HepG2 (cell line): ENCODE measurements around the gene PEX11A. TPM values are rescaled to one million over a fixed set of nuclear protein-coding genes. Genes with fewer than 3 reads are reported as not detected.
A peak's percentile ranks its signal among the peaks of the same experiment; 100 is the strongest.

Source experiments
- JUNB ChIP-seq: sonication (generic); formaldehyde crosslinking; IDR thresholded peaks from 2 replicates; pipeline ENCODE4 v1.8.0; 2022; ENCODE audit warnings: missing genetic modification reagents, mild to moderate bottlenecking, borderline replicate concordance
- KAT2B ChIP-seq: fragments of 150-350 bp; IDR thresholded peaks from 2 replicates; pipeline ENCODE4 v1.6.1; 2014; ENCODE audit warnings: low read depth, low read length, borderline replicate concordance
- MED8 ChIP-seq: sonication (generic); formaldehyde crosslinking; IDR thresholded peaks from 2 replicates; pipeline ENCODE4 v1.8.1; 2023; ENCODE audit warnings: mild to moderate bottlenecking, missing genetic modification reagents; ENCODE audit not compliant: insufficient replicate concordance
- MEIS2 ChIP-seq: sonication (generic); formaldehyde crosslinking; IDR thresholded peaks from 2 replicates; pipeline ENCODE4 v1.9.0; 2021; ENCODE audit warnings: mild to moderate bottlenecking, missing genetic modification reagents
- NFATC3 ChIP-seq: sonication (generic); formaldehyde crosslinking; IDR thresholded peaks from 2 replicates; pipeline ENCODE4 v1.5.1; 2020; ENCODE audit warnings: mild to moderate bottlenecking, missing genetic modification reagents
- POLR2A ChIP-seq, 2 experiments: IDR thresholded peaks; 2 replicates each; pipeline ENCODE4 v1.6.1; 2011; ENCODE audit warnings: low read depth in 2 of 2, low read length in 2 of 2, mild to moderate bottlenecking in 1 of 2, moderate library complexity in 1 of 2; ENCODE audit not compliant: insufficient read depth in 1 of 2
- RORA ChIP-seq: sonication (generic); formaldehyde crosslinking; IDR thresholded peaks from 2 replicates; pipeline ENCODE4 v1.5.0; 2020; ENCODE audit warnings: mild to moderate bottlenecking, missing genetic modification reagents, moderate library complexity
- SPEN ChIP-seq: sonication (generic); formaldehyde crosslinking; IDR thresholded peaks from 2 replicates; pipeline ENCODE4 v1.5.1; 2020; ENCODE audit warnings: low read depth, mild to moderate bottlenecking, missing genetic modification reagents
- TRIM24 ChIP-seq: sonication (generic); formaldehyde crosslinking; IDR thresholded peaks from 2 replicates; pipeline ENCODE4 v1.8.0; 2022; ENCODE audit warnings: mild to moderate bottlenecking, missing genetic modification reagents
- ZNF343 ChIP-seq: sonication (generic); formaldehyde crosslinking; IDR thresholded peaks from 2 replicates; pipeline ENCODE4 v1.4.0; 2020; ENCODE audit warnings: mild to moderate bottlenecking, missing genetic modification reagents
- ZNF674 ChIP-seq: sonication (generic); formaldehyde crosslinking; IDR thresholded peaks from 2 replicates; pipeline ENCODE4 v1.5.0; 2020; ENCODE audit warnings: low read depth, mild to moderate bottlenecking, missing genetic modification reagents
- ZSCAN12 ChIP-seq: sonication (generic); formaldehyde crosslinking; IDR thresholded peaks from 2 replicates; pipeline ENCODE4 v1.9.0; 2021; ENCODE audit warnings: mild to moderate bottlenecking, missing genetic modification reagents
- polyA plus RNA-seq, 8 experiments: library from polyadenylated mRNA; depleted of rRNA in 3 of 8; stranded (reverse) in 7 of 8; unstranded in 1 of 8; fragments of >200 nt; fragmentation: Illumina TruSeq in 4 of 8; extraction: Trizol in 4 of 8; gene quantifications; 2 replicates each; pipeline versions ENCODE4 v1.2.1 to v1.2.3, GENCODE V29; 2011 to 2016; ENCODE audit warnings: low read depth in 4 of 8, missing spikeins in 1 of 8, mixed read lengths in 1 of 8; ENCODE audit not compliant: insufficient read depth in 1 of 8
- total RNA-seq, 5 experiments: library from RNA; depleted of rRNA; stranded (reverse); fragments of >200 nt; fragmentation: Illumina TruSeq; extraction: Trizol; gene quantifications; 2 replicates each; pipeline ENCODE4 v1.2.3, GENCODE V29; 2016; ENCODE audit warnings: low read depth in 1 of 5
- TF ChIP-seq, protein P1 (sequence below): sonication (generic); formaldehyde crosslinking; IDR thresholded peaks from 2 replicates; pipeline ENCODE4 v1.8.1; 2022; ENCODE audit warnings: mild to moderate bottlenecking, missing genetic modification reagents
- TF ChIP-seq, protein P2 (sequence below): sonication (generic); formaldehyde crosslinking; IDR thresholded peaks from 2 replicates; pipeline ENCODE4 v1.5.0; 2020; ENCODE audit warnings: missing genetic modification reagents, mild to moderate bottlenecking, borderline replicate concordance
- TF ChIP-seq, protein P3 (sequence below): sonication (generic); formaldehyde crosslinking; IDR thresholded peaks from 2 replicates; pipeline ENCODE4 v1.5.0; 2020; ENCODE audit warnings: mild to moderate bottlenecking, missing genetic modification reagents, borderline replicate concordance

PEX11A gene
- total and polyA plus RNA-seq, 2 of the 13 experiments (the other 11 are each of a cell fraction or from before 2014, with no cell fraction given), result 9.9 to 15.1 TPM

DNA sequence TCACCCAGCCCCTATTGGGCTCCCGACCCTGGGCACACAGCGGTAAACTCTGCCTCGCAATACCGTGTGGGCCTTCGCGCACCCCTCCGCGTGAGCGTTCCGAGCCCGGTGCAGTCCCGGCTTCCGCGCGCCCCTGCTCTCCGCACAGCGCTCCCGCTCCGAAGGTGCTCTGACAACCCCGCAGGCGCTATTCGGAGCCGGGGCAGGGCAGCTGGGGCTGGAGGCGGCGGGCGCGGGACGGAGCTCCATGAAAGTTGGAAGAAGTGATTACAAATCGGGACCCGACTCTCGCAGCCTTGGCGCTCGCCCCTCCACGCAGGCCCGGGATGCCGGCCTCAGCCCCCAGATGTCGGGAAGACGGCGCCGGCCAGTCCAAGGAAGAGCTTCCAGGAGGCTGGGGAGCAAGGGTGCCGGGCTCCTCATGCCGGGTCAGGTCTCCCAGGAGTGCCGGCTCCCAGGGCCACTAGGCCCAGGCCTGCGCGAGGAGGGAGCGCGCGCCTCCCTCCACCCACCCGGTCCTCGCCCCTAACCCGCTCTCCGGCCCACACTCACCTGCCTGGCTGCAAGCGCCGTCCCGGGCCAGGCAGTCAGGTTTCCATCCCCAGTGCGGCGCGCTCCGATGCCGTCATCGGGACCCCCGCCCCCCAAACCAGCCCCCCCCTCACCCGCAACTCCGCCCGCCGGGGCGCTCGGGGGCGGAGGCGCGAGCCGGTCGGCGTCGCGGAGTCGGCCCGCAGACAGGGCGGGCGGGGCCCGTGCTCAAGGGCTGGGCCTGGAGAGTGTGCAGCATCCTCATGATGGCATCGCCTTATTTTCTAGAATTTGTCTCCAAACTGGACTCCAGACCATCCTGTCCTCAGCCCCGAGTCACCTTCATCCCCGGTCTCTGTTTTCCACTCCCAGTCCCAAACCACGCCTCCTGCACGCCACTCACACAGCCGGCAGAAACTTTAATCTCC is 35.4 kb downstream of the PEX11A start, which contains the start of gene KIF7 (continued):
- TF ChIP-seq, protein P1, sequence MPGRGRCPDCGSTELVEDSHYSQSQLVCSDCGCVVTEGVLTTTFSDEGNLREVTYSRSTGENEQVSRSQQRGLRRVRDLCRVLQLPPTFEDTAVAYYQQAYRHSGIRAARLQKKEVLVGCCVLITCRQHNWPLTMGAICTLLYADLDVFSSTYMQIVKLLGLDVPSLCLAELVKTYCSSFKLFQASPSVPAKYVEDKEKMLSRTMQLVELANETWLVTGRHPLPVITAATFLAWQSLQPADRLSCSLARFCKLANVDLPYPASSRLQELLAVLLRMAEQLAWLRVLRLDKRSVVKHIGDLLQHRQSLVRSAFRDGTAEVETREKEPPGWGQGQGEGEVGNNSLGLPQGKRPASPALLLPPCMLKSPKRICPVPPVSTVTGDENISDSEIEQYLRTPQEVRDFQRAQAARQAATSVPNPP (CRISPR knock-in tag), result no peak
- 0 out of 2 replicates have a peak, but pooled peaks have one; percentile 30 for TF ChIP-seq SPEN
- no peak; the same call in 1 of the 2 replicates for TF ChIP-seq MEIS2 (CRISPR knock-in tag)
- TF ChIP-seq MED8 (CRISPR knock-in tag), result no peak
- peak in 1 of 2 experiments; percentile 59; a peak in 2 of 4 replicates for TF ChIP-seq POLR2A (IDR thresholded peaks at IDR 0.05; ENCODE audit: insufficient read depth in 1 of 2, low read depth in 2 of 2, low read length in 2 of 2)
- TF ChIP-seq, protein P2, sequence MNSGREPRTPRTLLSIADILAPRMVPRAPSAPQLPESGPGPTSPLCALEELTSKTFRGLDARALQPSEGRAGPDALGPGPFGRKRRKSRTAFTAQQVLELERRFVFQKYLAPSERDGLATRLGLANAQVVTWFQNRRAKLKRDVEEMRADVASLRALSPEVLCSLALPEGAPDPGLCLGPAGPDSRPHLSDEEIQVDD, result no peak
- no peak for TF ChIP-seq KAT2B
- TF ChIP-seq NFATC3 (CRISPR knock-in tag), result 0 out of 2 replicates have a peak, but pooled peaks have one; percentile 70
- TF ChIP-seq ZNF674, result no peak
- TF ChIP-seq RORA, result no peak
- no peak for TF ChIP-seq ZSCAN12
- TF ChIP-seq JUNB, result no peak
- no peak for TF ChIP-seq TRIM24 (CRISPR knock-in tag)
- TF ChIP-seq ZNF343 (CRISPR knock-in tag), result no peak
- TF ChIP-seq, protein P3, sequence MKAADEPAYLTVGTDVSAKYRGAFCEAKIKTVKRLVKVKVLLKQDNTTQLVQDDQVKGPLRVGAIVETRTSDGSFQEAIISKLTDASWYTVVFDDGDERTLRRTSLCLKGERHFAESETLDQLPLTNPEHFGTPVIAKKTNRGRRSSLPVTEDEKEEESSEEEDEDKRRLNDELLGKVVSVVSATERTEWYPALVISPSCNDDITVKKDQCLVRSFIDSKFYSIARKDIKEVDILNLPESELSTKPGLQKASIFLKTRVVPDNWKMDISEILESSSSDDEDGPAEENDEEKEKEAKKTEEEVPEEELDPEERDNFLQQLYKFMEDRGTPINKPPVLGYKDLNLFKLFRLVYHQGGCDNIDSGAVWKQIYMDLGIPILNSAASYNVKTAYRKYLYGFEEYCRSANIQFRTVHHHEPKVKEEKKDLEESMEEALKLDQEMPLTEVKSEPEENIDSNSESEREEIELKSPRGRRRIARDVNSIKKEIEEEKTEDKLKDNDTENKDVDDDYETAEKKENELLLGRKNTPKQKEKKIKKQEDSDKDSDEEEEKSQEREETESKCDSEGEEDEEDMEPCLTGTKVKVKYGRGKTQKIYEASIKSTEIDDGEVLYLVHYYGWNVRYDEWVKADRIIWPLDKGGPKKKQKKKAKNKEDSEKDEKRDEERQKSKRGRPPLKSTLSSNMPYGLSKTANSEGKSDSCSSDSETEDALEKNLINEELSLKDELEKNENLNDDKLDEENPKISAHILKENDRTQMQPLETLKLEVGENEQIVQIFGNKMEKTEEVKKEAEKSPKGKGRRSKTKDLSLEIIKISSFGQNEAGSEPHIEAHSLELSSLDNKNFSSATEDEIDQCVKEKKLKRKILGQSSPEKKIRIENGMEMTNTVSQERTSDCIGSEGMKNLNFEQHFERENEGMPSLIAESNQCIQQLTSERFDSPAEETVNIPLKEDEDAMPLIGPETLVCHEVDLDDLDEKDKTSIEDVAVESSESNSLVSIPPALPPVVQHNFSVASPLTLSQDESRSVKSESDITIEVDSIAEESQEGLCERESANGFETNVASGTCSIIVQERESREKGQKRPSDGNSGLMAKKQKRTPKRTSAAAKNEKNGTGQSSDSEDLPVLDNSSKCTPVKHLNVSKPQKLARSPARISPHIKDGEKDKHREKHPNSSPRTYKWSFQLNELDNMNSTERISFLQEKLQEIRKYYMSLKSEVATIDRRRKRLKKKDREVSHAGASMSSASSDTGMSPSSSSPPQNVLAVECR (CRISPR knock-in tag), result peak; percentile 24; the same call in 1 of the 2 replicates
- TF ChIP-seq, all 625 proteins: peak for 77
